Neural crest cell (in vitro differentiated cells): ENCODE data around the gene OR5K3. TPM values are rescaled to one million over a fixed set of nuclear protein-coding genes. Genes with fewer than 3 reads are reported as not detected.

Experiments used
- DNase-seq: peaks from one replicate; pipeline ENCODE4 v3.0.0; 2021; ENCODE audit warnings: low read depth, mixed read lengths, low spot score
- H3K27ac Mint-ChIP-seq: one replicate; pipeline ENCODE4 v1.8.0; 2021; ENCODE audit warnings: mild to moderate bottlenecking, mixed read lengths; ENCODE audit not compliant: unreplicated experiment
- H3K27me3 Mint-ChIP-seq: 2 replicates; pipeline ENCODE4 v1.8.0; 2021; ENCODE audit warnings: low read depth, mild to moderate bottlenecking, mixed read lengths
- H3K36me3 Mint-ChIP-seq: 2 replicates; pipeline ENCODE4 v1.8.0; 2021; ENCODE audit warnings: low read depth, mild to moderate bottlenecking, mixed read lengths
- H3K4me1 Mint-ChIP-seq: 2 replicates; pipeline ENCODE4 v1.8.0; 2021; ENCODE audit warnings: mixed read lengths
- H3K4me3 Mint-ChIP-seq: one replicate; pipeline ENCODE4 v1.8.0; 2021; ENCODE audit warnings: mild to moderate bottlenecking, mixed read lengths
- H3K9me3 Mint-ChIP-seq: 2 replicates; pipeline ENCODE4 v1.8.0; 2021; ENCODE audit warnings: mixed read lengths
- CTCF ChIP-seq: fragments of 200-600 bp; sonication (generic); conservative IDR thresholded peaks from 2 replicates; pipeline ENCODE4 v1.5.0; 2021; ENCODE audit warnings: antibody characterized with exemption, mild to moderate bottlenecking
- total RNA-seq: library from RNA; stranded (reverse); gene quantifications from 2 replicates; pipeline ENCODE4 v1.2.1, GENCODE V29; 2021

The OR5K3 gene
- total RNA-seq, 1 donor from 2014 or later: not detected

- DNase-seq: no peak
- Mint-ChIP-seq H3K4me3 (no peak overlapping the region), H3K27ac (no peak overlapping the region), H3K36me3 (no peaks in the 10 kb centered on the region), H3K4me1 (no peaks in the 10 kb centered on the region), H3K9me3 (peaks cover 12% of the 10 kb centered on the region), H3K27me3 (peaks cover 3% of the 10 kb centered on the region)
- TF ChIP-seq CTCF: no peak
Observed at GRCh38 chr3:98434412-98434811, 43.9 kb downstream of the OR5K3 start.

DNA sequence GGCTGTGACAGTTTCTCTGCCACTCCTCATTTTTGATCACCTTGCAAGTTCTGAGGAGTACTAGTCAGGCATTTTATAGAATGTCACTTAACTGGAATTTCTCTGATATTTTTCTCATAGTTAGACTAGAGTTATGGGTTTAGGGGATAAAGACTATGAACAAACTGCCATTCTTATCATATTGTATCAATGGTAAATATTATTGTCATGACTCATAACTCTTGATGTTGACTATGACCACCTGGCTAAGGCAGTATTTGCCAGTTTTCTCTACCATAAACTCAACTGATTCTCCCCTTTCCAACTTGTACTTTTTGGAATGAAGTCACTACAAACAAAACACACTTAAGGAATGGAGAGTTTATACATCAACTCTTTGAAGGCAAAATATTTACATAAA is 49.8 kb downstream of the OR5K3 start:
- no peak for TF ChIP-seq CTCF
- no peaks in the 10 kb centered on the region for H3K36me3 Mint-ChIP-seq

More for the DNA sequence above, 49.8 kb downstream of the OR5K3 start:
- no peak for DNase-seq
- peaks cover 2% of the 10 kb centered on the region for H3K27me3 Mint-ChIP-seq
- H3K4me3 Mint-ChIP-seq: no peak overlapping the region
- no peaks in the 10 kb centered on the region for H3K4me1 Mint-ChIP-seq
- no peak overlapping the region for H3K27ac Mint-ChIP-seq
- no peaks in the 10 kb centered on the region for H3K9me3 Mint-ChIP-seq

Other genes starting within 250 kb of the OR5K3 start
- gene OR5H14, start 243.2 kb upstream of the OR5K3 start, total RNA-seq: not detected in 2 replicates
- gene OR5H15, start 224.0 kb upstream of the OR5K3 start, total RNA-seq: not detected in 2 replicates
- gene OR5H6, start 126.4 kb upstream of the OR5K3 start, total RNA-seq: not detected in 2 replicates
- not detected in 2 replicates for gene OR5H2, start 108.2 kb upstream of the OR5K3 start, total RNA-seq
- gene OR5K4, start 36.8 kb upstream of the OR5K3 start, total RNA-seq: not detected in 2 replicates
- gene OR5K1, start 72.5 kb downstream of the OR5K3 start, total RNA-seq: not detected in 2 replicates
- not detected in 2 replicates for gene OR5K2, start 107.0 kb downstream of the OR5K3 start, total RNA-seq
- 93.5 and 102 TPM in 2 replicates for gene CLDND1, start 132.2 kb downstream of the OR5K3 start, total RNA-seq
- gene GPR15, start 141.3 kb downstream of the OR5K3 start, total RNA-seq: not detected in 2 replicates
- gene CPOX, start 202.9 kb downstream of the OR5K3 start, total RNA-seq: 28.1 and 29.8 TPM in 2 replicates